ENCODE data around the gene MXD3. TPM values are rescaled to one million over a fixed set of nuclear protein-coding genes. Genes with fewer than 3 reads are reported as not detected.
A peak's percentile ranks its signal among the peaks of the same experiment; 100 is the strongest.

MXD3 gene
- total and polyA plus RNA-seq, 10 of the 15 experiments (the other 5 are each of a cell fraction or from before 2014, with no cell fraction given): 0.24 to 29.8 (median 13.5) TPM

DNA sequence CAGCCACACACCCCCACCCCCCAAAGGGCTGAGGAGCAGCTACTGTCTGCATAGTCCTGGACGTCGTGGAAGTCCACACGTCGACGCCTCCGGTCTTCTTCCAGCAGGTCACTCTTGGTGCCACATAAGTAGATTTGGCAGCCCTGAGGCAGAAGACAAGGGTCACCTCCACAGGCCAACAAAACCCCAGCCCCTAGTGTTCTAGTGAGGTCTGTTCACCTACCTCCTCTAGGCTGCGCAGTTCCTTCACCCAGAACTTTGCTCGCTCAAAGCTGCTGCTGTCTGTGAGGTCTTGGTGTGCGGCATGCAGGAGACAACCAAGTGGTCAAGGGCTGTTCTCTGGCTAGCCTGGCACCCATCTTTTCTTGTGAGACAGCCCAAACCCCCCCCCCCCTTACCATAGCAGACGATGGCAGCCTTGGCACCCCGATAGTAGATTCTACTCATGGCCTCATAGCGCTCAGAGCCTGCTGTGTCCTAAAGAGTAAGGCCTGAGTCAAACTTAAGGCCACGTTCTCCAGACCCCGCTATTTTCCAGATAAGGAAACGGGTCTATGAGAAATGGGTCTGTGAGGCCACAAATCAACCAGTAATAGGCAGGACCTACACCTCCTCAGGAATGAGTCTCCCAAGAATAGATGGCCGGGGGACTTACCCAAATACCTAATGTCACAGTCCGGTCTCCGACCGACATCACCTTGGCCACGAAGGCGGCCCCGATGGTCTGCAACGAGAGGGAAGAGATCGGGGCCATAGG lies 9.2 kb downstream of the MXD3 start:
- CTCF ChIA-PET: interaction anchor here (1.0 to 3.6 kb wide), 6 partner anchors 58 to 231 kb away, joined by 3 to 35 read pairs (median 5); no protein-coding TSS in a partner anchor
- H3K27ac ChIP-seq (ENCODE audit: control insufficient read depth, insufficient read depth): peak overlapping the region; percentile 87

More for the DNA sequence above, 9.2 kb downstream of the MXD3 start:
- no peaks in the 10 kb centered on the region for H4K20me1 ChIP-seq (ENCODE audit: control insufficient read depth, insufficient read depth)
- H2AFZ ChIP-seq (ENCODE audit: control insufficient read depth, low read depth, low read length): no peak overlapping the region
- H3K79me2 ChIP-seq (ENCODE audit: control insufficient read depth, insufficient read depth, low read length): peaks cover 48% of the 10 kb centered on the region
- TF ChIP-seq POLR2AphosphoS5 (IDR thresholded peaks at IDR 0.05; ENCODE audit: low read length): peak; percentile 19; the same call in 1 of the 2 replicates
- TF ChIP-seq, protein P1, sequence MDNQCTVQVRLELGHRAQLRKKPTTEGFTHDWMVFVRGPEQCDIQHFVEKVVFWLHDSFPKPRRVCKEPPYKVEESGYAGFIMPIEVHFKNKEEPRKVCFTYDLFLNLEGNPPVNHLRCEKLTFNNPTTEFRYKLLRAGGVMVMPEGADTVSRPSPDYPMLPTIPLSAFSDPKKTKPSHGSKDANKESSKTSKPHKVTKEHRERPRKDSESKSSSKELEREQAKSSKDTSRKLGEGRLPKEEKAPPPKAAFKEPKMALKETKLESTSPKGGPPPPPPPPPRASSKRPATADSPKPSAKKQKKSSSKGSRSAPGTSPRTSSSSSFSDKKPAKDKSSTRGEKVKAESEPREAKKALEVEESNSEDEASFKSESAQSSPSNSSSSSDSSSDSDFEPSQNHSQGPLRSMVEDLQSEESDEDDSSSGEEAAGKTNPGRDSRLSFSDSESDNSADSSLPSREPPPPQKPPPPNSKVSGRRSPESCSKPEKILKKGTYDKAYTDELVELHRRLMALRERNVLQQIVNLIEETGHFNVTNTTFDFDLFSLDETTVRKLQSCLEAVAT (IDR thresholded peaks at IDR 0.05): 0 out of 2 replicates have a peak, but pooled peaks have one; percentile 16
- TF ChIP-seq, protein P2, sequence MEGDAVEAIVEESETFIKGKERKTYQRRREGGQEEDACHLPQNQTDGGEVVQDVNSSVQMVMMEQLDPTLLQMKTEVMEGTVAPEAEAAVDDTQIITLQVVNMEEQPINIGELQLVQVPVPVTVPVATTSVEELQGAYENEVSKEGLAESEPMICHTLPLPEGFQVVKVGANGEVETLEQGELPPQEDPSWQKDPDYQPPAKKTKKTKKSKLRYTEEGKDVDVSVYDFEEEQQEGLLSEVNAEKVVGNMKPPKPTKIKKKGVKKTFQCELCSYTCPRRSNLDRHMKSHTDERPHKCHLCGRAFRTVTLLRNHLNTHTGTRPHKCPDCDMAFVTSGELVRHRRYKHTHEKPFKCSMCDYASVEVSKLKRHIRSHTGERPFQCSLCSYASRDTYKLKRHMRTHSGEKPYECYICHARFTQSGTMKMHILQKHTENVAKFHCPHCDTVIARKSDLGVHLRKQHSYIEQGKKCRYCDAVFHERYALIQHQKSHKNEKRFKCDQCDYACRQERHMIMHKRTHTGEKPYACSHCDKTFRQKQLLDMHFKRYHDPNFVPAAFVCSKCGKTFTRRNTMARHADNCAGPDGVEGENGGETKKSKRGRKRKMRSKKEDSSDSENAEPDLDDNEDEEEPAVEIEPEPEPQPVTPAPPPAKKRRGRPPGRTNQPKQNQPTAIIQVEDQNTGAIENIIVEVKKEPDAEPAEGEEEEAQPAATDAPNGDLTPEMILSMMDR (IDR thresholded peaks at IDR 0.05 in 2 of 3, conservative IDR thresholded peaks at IDR 0.05 in 1 of 3; ENCODE audit: control insufficient read depth in 2 of 3, extremely low read depth in 1 of 3, insufficient read depth in 1 of 3, low read depth in 3 of 3, low read length in 3 of 3): 0 out of 6 replicates have a peak, but pooled peaks of 1 of the 3 experiments have one; percentile 14
- TF ChIP-seq, protein P3, sequence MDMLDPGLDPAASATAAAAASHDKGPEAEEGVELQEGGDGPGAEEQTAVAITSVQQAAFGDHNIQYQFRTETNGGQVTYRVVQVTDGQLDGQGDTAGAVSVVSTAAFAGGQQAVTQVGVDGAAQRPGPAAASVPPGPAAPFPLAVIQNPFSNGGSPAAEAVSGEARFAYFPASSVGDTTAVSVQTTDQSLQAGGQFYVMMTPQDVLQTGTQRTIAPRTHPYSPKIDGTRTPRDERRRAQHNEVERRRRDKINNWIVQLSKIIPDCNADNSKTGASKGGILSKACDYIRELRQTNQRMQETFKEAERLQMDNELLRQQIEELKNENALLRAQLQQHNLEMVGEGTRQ (IDR thresholded peaks at IDR 0.05; ENCODE audit: borderline replicate concordance, low read depth, low read length): no peak
- BruUV-seq (replicated peaks): no TSS peak
- peak overlapping the region; percentile 72 for H3K9ac ChIP-seq (ENCODE audit: control insufficient read depth, insufficient read depth, low read length)
- H3K4me2 ChIP-seq (ENCODE audit: control insufficient read depth, insufficient read depth): peak overlapping the region; percentile 78
- H3K4me3 ChIP-seq: peak overlapping the region; percentile 75
- in situ Hi-C loops (cut with MboI): no loop called here
- ChIA-PET RAD21 (ENCODE audit: unreplicated experiment) (interaction anchor here (1.2 to 2.3 kb wide), 4 partner anchors 10 to 188 kb away, joined by 4 to 12 read pairs (median 9); no protein-coding TSS in a partner anchor), POLR2A (interaction anchor here (0.9 to 2.2 kb wide), 10 partner anchors 10 to 812 kb away, joined by 3 to 11 read pairs (median 4); partner anchors contain the start of genes NSD1 and RGS14), SMC1A (ENCODE audit: uncharacterized antibody, unreplicated experiment) (interaction anchor here (1.0 kb wide), 1 partner anchor 149 kb away, joined by 3 read pairs; no protein-coding TSS in a partner anchor)
- H3K36me3 ChIP-seq (ENCODE audit: control insufficient read depth in 2 of 2, insufficient read depth in 2 of 2, low read length in 1 of 2): peaks cover 5 to 20% of the 10 kb centered on the region in 2 experiments
- H3K27me3 ChIP-seq (replicated peaks in 1 of 2; ENCODE audit: control insufficient read depth in 2 of 2, insufficient read depth in 2 of 2, low read length in 1 of 2): no peaks in the 10 kb centered on the region
- H3K9me3 ChIP-seq (replicated peaks; ENCODE audit: control insufficient read depth, insufficient read depth, low read length): no peaks in the 10 kb centered on the region
- 28% methylated on average over 24 of the region's 24 CpGs for WGBS (ENCODE audit: insufficient coverage, insufficient replicate concordance, low lambda C conversion rate, missing lambda C conversion rate)
- intact Hi-C loops (cut with micrococcal nuclease; ENCODE audit: unreplicated experiment): loop anchor here (5.0 to 10.0 kb wide), 3 partner anchors 165 to 292 kb away; partner anchors contain the start of gene TMED9
- DNase-seq (ENCODE audit: low read depth, low spot score): no peak
- H3K4me1 ChIP-seq (ENCODE audit: control insufficient read depth, insufficient read depth, low read length): peaks cover 42% of the 10 kb centered on the region
- ATAC-seq: peak; percentile 7; the same call in 2 of the 3 replicates
- FAIRE-seq: no peak

All from GM12878 (cell line).